SK-N-MC (cell line): ENCODE results near the gene SOD3.
A peak's percentile ranks its signal among the peaks of the same experiment; 100 is the strongest.

Experiments
- DNase-seq: peaks from one replicate; pipeline ENCODE4 v3.0.0-alpha.2; 2011; ENCODE audit warnings: low read depth, low spot score
- H3K27ac ChIP-seq: fragments of 200-600 bp; sonication (generic); 2 replicates; pipeline ENCODE4 v1.5.1; 2016; ENCODE audit warnings: mixed run types
- H3K36me3 ChIP-seq: fragments of 200-600 bp; sonication (generic); 2 replicates; pipeline ENCODE4 v1.6.1; 2017; ENCODE audit warnings: antibody characterized with exemption, low read length, mixed read lengths; ENCODE audit not compliant: insufficient read depth
- H3K4me3 ChIP-seq: fragments of 200-600 bp; sonication (generic); 2 replicates; pipeline ENCODE4 v1.5.1; 2016
- H3K9ac ChIP-seq: fragments of 200-600 bp; sonication (generic); 2 replicates; pipeline ENCODE4 v1.8.0; 2017; ENCODE audit warnings: mixed run types, mixed read lengths; ENCODE audit not compliant: insufficient read length
- H3K9me3 ChIP-seq: fragments of 200-600 bp; sonication (generic); 2 replicates; pipeline ENCODE4 v1.6.1; 2017; ENCODE audit warnings: low read depth, mild to moderate bottlenecking, antibody characterized with exemption, low read length, moderate library complexity, mixed read lengths
- EZH2 ChIP-seq: fragments of 200-600 bp; sonication (generic); IDR thresholded peaks from one replicate; pipeline ENCODE4 v1.6.1; 2017; ENCODE audit warnings: antibody characterized with exemption
- FOXP2 ChIP-seq: optimal IDR thresholded peaks from 2 replicates; pipeline ENCODE3; 2011; ENCODE audit warnings: mild to moderate bottlenecking, moderate library complexity; ENCODE audit not compliant: insufficient read depth; ENCODE audit errors: extremely low read length, control extremely low read depth
- POLR2AphosphoS5 ChIP-seq: IDR thresholded peaks from 2 replicates; pipeline ENCODE4 v1.6.1; 2012; ENCODE audit warnings: mild to moderate bottlenecking, low read depth, low read length, borderline replicate concordance

The SOD3 gene

GRCh38 chr4:24754571-24754970 lies 40.8 kb upstream of the SOD3 start:
- no peak overlapping the region for H3K9ac ChIP-seq
- no peaks in the 10 kb centered on the region; the same call in 1 of the 2 replicates for H3K9me3 ChIP-seq
- no peaks in the 10 kb centered on the region for H3K36me3 ChIP-seq
- H3K4me3 ChIP-seq: no peak overlapping the region
- TF ChIP-seq FOXP2 (no peak), POLR2AphosphoS5 (no peak)
- no peak for DNase-seq
- no peak overlapping the region for H3K27ac ChIP-seq

- H3K36me3 ChIP-seq: no peaks in the 10 kb centered on the region
- H3K4me3 ChIP-seq: no peak overlapping the region
- H3K9ac ChIP-seq: no peak overlapping the region
- H3K9me3 ChIP-seq: no peaks in the 10 kb centered on the region
- TF ChIP-seq FOXP2 (no peak), POLR2AphosphoS5 (no peak), EZH2 (no peak)
- no peak for DNase-seq
- H3K27ac ChIP-seq: no peak overlapping the region
Measured at GRCh38 chr4:24763631-24764297, 31.6 kb upstream of the SOD3 start.

DNA sequence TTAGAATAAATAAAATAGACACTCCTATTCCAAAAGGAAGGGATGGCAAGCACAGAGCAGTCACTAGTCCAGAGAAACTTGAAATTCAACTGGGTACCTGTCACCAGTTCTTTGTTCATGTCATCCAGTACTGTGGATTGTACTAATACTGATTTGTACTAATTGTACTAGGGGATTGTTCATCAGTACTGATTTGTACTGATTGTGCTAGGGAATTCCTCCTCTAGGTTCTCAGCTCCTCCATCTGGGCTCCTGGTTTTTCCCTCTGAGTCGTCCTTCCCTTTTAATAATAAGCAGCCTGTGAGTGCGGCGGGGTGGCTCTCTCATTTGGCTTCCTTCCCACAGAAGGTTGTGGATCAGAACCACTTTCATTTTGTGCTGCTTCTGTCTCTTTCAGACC lies 31.0 kb upstream of the SOD3 start:
- Histone ChIP-seq H3K27ac (no peak overlapping the region), H3K9ac (no peak overlapping the region), H3K4me3 (no peak overlapping the region), H3K36me3 (no peaks in the 10 kb centered on the region), H3K9me3 (no peaks in the 10 kb centered on the region)
- TF ChIP-seq FOXP2 (no peak), EZH2 (no peak), POLR2AphosphoS5 (no peak)
- no peak for DNase-seq

- H3K9me3 ChIP-seq: no peaks in the 10 kb centered on the region
- no peak for DNase-seq
- no peaks in the 10 kb centered on the region for H3K36me3 ChIP-seq
- H3K9ac ChIP-seq: no peak overlapping the region
- no peak overlapping the region for H3K4me3 ChIP-seq
- TF ChIP-seq FOXP2 (no peak), POLR2AphosphoS5 (no peak), EZH2 (no peak)
- no peak overlapping the region for H3K27ac ChIP-seq
Measured at GRCh38 chr4:24765376-24765988, 29.9 kb upstream of the SOD3 start.

- no peaks in the 10 kb centered on the region for H3K9me3 ChIP-seq
- H3K9ac ChIP-seq: no peak overlapping the region
- no peak for DNase-seq
- no peaks in the 10 kb centered on the region for H3K36me3 ChIP-seq
- H3K27ac ChIP-seq: no peak overlapping the region
- no peak overlapping the region for H3K4me3 ChIP-seq
- TF ChIP-seq FOXP2 (no peak), POLR2AphosphoS5 (no peak), EZH2 (no peak)
Measured at GRCh38 chr4:24768006-24768405, 27.4 kb upstream of the SOD3 start.

DNA sequence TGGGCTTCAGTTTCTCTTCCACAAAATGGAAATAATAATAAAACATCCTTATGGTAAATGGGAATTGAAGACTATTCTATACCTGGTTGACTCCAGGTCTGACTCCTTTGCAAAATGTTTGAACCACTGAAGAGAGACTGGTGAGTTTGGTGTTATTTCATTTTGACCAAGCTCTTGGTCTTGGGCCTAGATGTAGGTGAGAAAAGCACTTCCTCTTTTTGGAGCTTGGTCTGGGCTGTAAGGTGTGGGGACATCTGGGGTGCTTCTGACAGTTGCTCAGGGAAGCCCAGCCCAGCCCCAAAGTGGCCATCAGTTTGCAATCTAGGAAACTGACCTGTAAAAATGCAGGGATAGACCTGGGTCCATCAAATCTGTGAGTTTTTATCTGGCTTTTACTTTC lies 26.8 kb upstream of the SOD3 start:
- Histone ChIP-seq H3K9ac (no peak overlapping the region), H3K4me3 (no peak overlapping the region), H3K27ac (no peak overlapping the region), H3K36me3 (no peaks in the 10 kb centered on the region), H3K9me3 (no peaks in the 10 kb centered on the region)
- no peak for TF ChIP-seq FOXP2
- no peak for DNase-seq

DNA sequence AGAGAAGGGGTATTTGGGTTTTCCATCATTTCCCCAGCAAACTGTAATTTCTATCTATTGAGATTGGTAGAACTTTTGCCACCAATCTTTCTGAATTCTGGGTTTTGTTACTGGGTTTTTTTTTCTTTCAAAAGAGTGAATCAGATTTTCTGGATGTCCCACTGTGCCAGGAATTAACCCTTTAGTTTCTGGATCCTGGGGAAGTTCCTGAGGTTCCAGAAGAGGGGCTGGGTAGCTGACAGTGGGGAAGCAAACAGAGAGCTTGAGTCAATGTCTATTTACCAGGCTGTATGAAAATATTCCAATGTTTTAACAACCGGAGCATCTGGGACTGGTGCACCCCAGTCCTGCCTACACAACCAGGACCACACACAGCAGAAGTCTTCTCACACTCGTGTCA lies 25.8 kb upstream of the SOD3 start:
- Histone ChIP-seq H3K36me3 (no peaks in the 10 kb centered on the region), H3K27ac (peak overlapping the region; percentile 30; the same call in 1 of the 2 replicates), H3K4me3 (no peak overlapping the region), H3K9ac (no peak overlapping the region), H3K9me3 (no peaks in the 10 kb centered on the region)
- no peak for DNase-seq
- TF ChIP-seq POLR2AphosphoS5 (no peak), EZH2 (no peak), FOXP2 (no peak)

GRCh38 chr4:24770032-24770584 lies 25.3 kb upstream of the SOD3 start:
- Histone ChIP-seq H3K27ac (peak overlapping the region; percentile 30; the same call in 1 of the 2 replicates), H3K36me3 (no peaks in the 10 kb centered on the region), H3K4me3 (no peak overlapping the region), H3K9me3 (no peaks in the 10 kb centered on the region), H3K9ac (no peak overlapping the region)
- TF ChIP-seq FOXP2 (no peak), EZH2 (no peak), POLR2AphosphoS5 (no peak)
- no peak for DNase-seq
